Activated T-helper 17 cell treated with anti-CD3 and anti-CD28 coated beads, Interleukin-2, amount 50 U/mL, for 72 hours (primary cell): ENCODE measurements around the gene TTLL13. TPM values are rescaled to one million over a fixed set of nuclear protein-coding genes. Genes with fewer than 3 reads are reported as not detected.

Source experiments
- ATAC-seq: fragments of 150-1000 bp; cut with Tn5 transposase; replicated peaks from 2 replicates; pipeline ENCODE4 v1.10.0; 2021; ENCODE audit warnings: mild to moderate bottlenecking, moderate library complexity
- H3K27ac Mint-ChIP-seq: one replicate; pipeline ENCODE4 v1.8.0; 2022; ENCODE audit warnings: mixed read lengths
- H3K27me3 Mint-ChIP-seq: one replicate; pipeline ENCODE4 v1.8.0; 2022; ENCODE audit warnings: mixed read lengths
- H3K36me3 Mint-ChIP-seq: one replicate; pipeline ENCODE4 v1.8.0; 2022; ENCODE audit warnings: low read depth, mild to moderate bottlenecking, mixed read lengths
- H3K4me1 Mint-ChIP-seq: one replicate; pipeline ENCODE4 v1.8.0; 2022; ENCODE audit warnings: mixed read lengths
- H3K4me3 Mint-ChIP-seq: one replicate; pipeline ENCODE4 v1.8.0; 2022; ENCODE audit warnings: mild to moderate bottlenecking, mixed read lengths
- H3K9me3 Mint-ChIP-seq: one replicate; pipeline ENCODE4 v1.8.0; 2022; ENCODE audit warnings: mixed read lengths
- total RNA-seq, 2 donors: library from RNA; stranded (reverse); gene quantifications; one replicate each; pipeline ENCODE4 v1.2.3, GENCODE V29; 2022

Gene TTLL13
- total RNA-seq, 2 donors from 2014 or later = 1.3 TPM; not detected in 1

GRCh38 chr15:90225504-90226234 is 23.7 kb upstream of the TTLL13 start:
- no peak for ATAC-seq
- H3K9me3 Mint-ChIP-seq = no peaks in the 10 kb centered on the region
- H3K4me1 Mint-ChIP-seq = no peaks in the 10 kb centered on the region
- no peak overlapping the region for H3K4me3 Mint-ChIP-seq
- peak overlapping the region; percentile 68 for H3K27ac Mint-ChIP-seq
- H3K36me3 Mint-ChIP-seq = peaks cover 60% of the 10 kb centered on the region
- no peaks in the 10 kb centered on the region for H3K27me3 Mint-ChIP-seq

GRCh38 chr15:90227336-90227735 is 22.0 kb upstream of the TTLL13 start:
- no peaks in the 10 kb centered on the region for H3K9me3 Mint-ChIP-seq
- no peak for ATAC-seq
- H3K4me1 Mint-ChIP-seq = peaks cover 12% of the 10 kb centered on the region
- H3K36me3 Mint-ChIP-seq = peaks cover 77% of the 10 kb centered on the region
- H3K27me3 Mint-ChIP-seq = no peaks in the 10 kb centered on the region
- H3K27ac Mint-ChIP-seq = no peak overlapping the region
- H3K4me3 Mint-ChIP-seq = no peak overlapping the region

GRCh38 chr15:90227816-90228772 is 21.3 kb upstream of the TTLL13 start:
- H3K4me3 Mint-ChIP-seq = no peak overlapping the region
- peaks cover 14% of the 10 kb centered on the region for H3K4me1 Mint-ChIP-seq
- H3K9me3 Mint-ChIP-seq = no peaks in the 10 kb centered on the region
- H3K36me3 Mint-ChIP-seq = peaks cover 85% of the 10 kb centered on the region
- ATAC-seq = no peak
- H3K27ac Mint-ChIP-seq = no peak overlapping the region
- no peaks in the 10 kb centered on the region for H3K27me3 Mint-ChIP-seq

- H3K4me3 Mint-ChIP-seq = no peak overlapping the region
- no peak for ATAC-seq
- H3K27ac Mint-ChIP-seq = peak overlapping the region; percentile 90
- H3K9me3 Mint-ChIP-seq = no peaks in the 10 kb centered on the region
- no peaks in the 10 kb centered on the region for H3K27me3 Mint-ChIP-seq
- H3K36me3 Mint-ChIP-seq = peaks cover 77% of the 10 kb centered on the region
- peaks cover 14% of the 10 kb centered on the region for H3K4me1 Mint-ChIP-seq
Observed at GRCh38 chr15:90228960-90229359, 20.4 kb upstream of the TTLL13 start.

GRCh38 chr15:90230071-90230494 is 19.3 kb upstream of the TTLL13 start:
- H3K27ac Mint-ChIP-seq = peak overlapping the region; percentile 90
- no peaks in the 10 kb centered on the region for H3K27me3 Mint-ChIP-seq
- peak overlapping the region; percentile 98 for H3K4me3 Mint-ChIP-seq
- H3K4me1 Mint-ChIP-seq = peaks cover 14% of the 10 kb centered on the region
- no peak for ATAC-seq
- peaks cover 66% of the 10 kb centered on the region for H3K36me3 Mint-ChIP-seq
- H3K9me3 Mint-ChIP-seq = no peaks in the 10 kb centered on the region

- H3K27me3 Mint-ChIP-seq = no peaks in the 10 kb centered on the region
- H3K4me3 Mint-ChIP-seq = peak overlapping the region; percentile 98
- H3K4me1 Mint-ChIP-seq = peaks cover 14% of the 10 kb centered on the region
- no peak for ATAC-seq
- peak overlapping the region; percentile 90 for H3K27ac Mint-ChIP-seq
- H3K9me3 Mint-ChIP-seq = no peaks in the 10 kb centered on the region
- H3K36me3 Mint-ChIP-seq = peaks cover 65% of the 10 kb centered on the region
Observed at GRCh38 chr15:90230610-90231009, 18.7 kb upstream of the TTLL13 start.

GRCh38 chr15:90231028-90232017 is 18.0 kb upstream of the TTLL13 start:
- Mint-ChIP-seq H3K9me3 (no peaks in the 10 kb centered on the region), H3K4me3 (peak overlapping the region; percentile 98), H3K36me3 (peaks cover 62% of the 10 kb centered on the region), H3K27me3 (no peaks in the 10 kb centered on the region), H3K4me1 (peaks cover 14% of the 10 kb centered on the region), H3K27ac (peak overlapping the region; percentile 90)
- ATAC-seq = peak; percentile 40

- Mint-ChIP-seq H3K4me1 (peaks cover 14% of the 10 kb centered on the region), H3K4me3 (peak overlapping the region; percentile 98), H3K27me3 (no peaks in the 10 kb centered on the region), H3K36me3 (peaks cover 64% of the 10 kb centered on the region), H3K9me3 (no peaks in the 10 kb centered on the region), H3K27ac (peak overlapping the region; percentile 90)
- ATAC-seq = no peak
Observed at GRCh38 chr15:90232196-90232595, 17.2 kb upstream of the TTLL13 start.

GRCh38 chr15:90232941-90233386 is 16.4 kb upstream of the TTLL13 start:
- Mint-ChIP-seq H3K27me3 (no peaks in the 10 kb centered on the region), H3K4me3 (peak overlapping the region; percentile 98), H3K4me1 (peaks cover 14% of the 10 kb centered on the region), H3K9me3 (no peaks in the 10 kb centered on the region), H3K27ac (peak overlapping the region; percentile 90), H3K36me3 (peaks cover 67% of the 10 kb centered on the region)
- ATAC-seq = no peak

- H3K27me3 Mint-ChIP-seq = no peaks in the 10 kb centered on the region
- peak within 1 kb of the TSS; percentile 90 for H3K27ac Mint-ChIP-seq
- ATAC-seq = peak; percentile 89
- peaks cover 72% of the 10 kb centered on the region for H3K36me3 Mint-ChIP-seq
- H3K9me3 Mint-ChIP-seq = no peaks in the 10 kb centered on the region
- H3K4me1 Mint-ChIP-seq = peaks cover 14% of the 10 kb centered on the region
- H3K4me3 Mint-ChIP-seq = peak within 1 kb of the TSS; percentile 98
Observed at GRCh38 chr15:90233387-90234095, 15.8 kb upstream of the TTLL13 start, which contains the start of gene CIB1. CIB1 (minus strand) TSS chr15:90233941; CDS start chr15:90233885, 56 bp downstream.

GRCh38 chr15:90234096-90234988 is 15.0 kb upstream of the TTLL13 start, which contains the start of gene GDPGP1:
GDPGP1 (plus strand) TSS chr15:90234209; CDS start chr15:90240909, 6,700 bp downstream.
- Mint-ChIP-seq H3K9me3 (no peaks in the 10 kb centered on the region), H3K4me1 (peaks cover 14% of the 10 kb centered on the region), H3K27ac (peak within 1 kb of the TSS; percentile 90), H3K4me3 (peak within 1 kb of the TSS; percentile 98), H3K36me3 (peaks cover 72% of the 10 kb centered on the region), H3K27me3 (no peaks in the 10 kb centered on the region)
- ATAC-seq = peak; percentile 66

- H3K27ac Mint-ChIP-seq = no peak overlapping the region
- H3K9me3 Mint-ChIP-seq = no peaks in the 10 kb centered on the region
- H3K4me3 Mint-ChIP-seq = no peak overlapping the region
- peak; percentile 38 for ATAC-seq
- H3K27me3 Mint-ChIP-seq = no peaks in the 10 kb centered on the region
- H3K4me1 Mint-ChIP-seq = no peaks in the 10 kb centered on the region
- peaks cover 36% of the 10 kb centered on the region for H3K36me3 Mint-ChIP-seq
Observed at GRCh38 chr15:90239371-90239770, 10.0 kb upstream of the TTLL13 start.
